ENCODE data around the gene AMN. TPM values are rescaled to one million over a fixed set of nuclear protein-coding genes. Genes with fewer than 3 reads are reported as not detected.

AMN gene
- total RNA-seq, 1 experiment from 2014 or later, result 5.6 TPM

DNA sequence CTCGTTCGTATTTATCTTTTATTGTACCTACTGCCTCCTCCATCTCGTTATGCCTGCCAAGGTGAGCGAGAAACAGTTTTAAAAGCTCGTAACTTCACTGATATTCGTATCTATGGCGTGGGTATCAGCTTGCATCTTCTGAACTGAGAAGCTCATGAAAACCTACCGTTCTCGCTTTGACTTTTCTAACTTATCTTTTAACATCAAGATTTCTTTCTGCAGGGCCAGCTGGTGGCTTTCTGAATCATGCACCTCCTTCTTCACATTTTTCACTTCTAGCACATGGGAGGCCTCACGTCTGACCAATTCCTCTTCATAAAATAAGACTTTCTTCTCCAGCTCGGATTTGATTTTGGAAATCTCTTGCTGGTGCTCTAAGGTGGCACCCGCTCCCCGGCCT is 45.8 kb downstream of the AMN start:
- no peak for DNase-seq (ENCODE audit: low spot score)
- no peaks in the 10 kb centered on the region for H3K27me3 ChIP-seq (replicated peaks; ENCODE audit: insufficient read depth, low read depth, low read length, poor library complexity)
- BruUV-seq (replicated peaks), result no TSS peak
- intact Hi-C loops (cut with micrococcal nuclease; ENCODE audit: unreplicated experiment), result no loop called here
- H3K36me3 ChIP-seq (ENCODE audit: insufficient read depth, low read length, poor library complexity, severe bottlenecking), result peaks cover 86% of the 10 kb centered on the region
- CTCF ChIA-PET, result no interaction called here
- H3K4me1 ChIP-seq (ENCODE audit: insufficient read depth, low read length, poor library complexity, severe bottlenecking), result no peaks in the 10 kb centered on the region
- TF ChIP-seq CTCF (conservative IDR thresholded peaks at IDR 0.05; ENCODE audit: low read depth, low read length), result no peak
- TF ChIP-seq EZH2 (IDR thresholded peaks at IDR 0.05; ENCODE audit: borderline replicate concordance, low read depth, low read length, poor library complexity, severe bottlenecking), result no peak
- H3K4me3 ChIP-seq (ENCODE audit: low read depth, low read length, poor library complexity, severe bottlenecking), result no peak overlapping the region
- H3K27ac ChIP-seq (ENCODE audit: low read depth, low read length, poor library complexity, severe bottlenecking), result no peak overlapping the region
- H3K9me3 ChIP-seq (ENCODE audit: low read depth, low read length, poor library complexity, severe bottlenecking), result no peaks in the 10 kb centered on the region
- POLR2A ChIA-PET (ENCODE audit: low non-redundant PET), result no interaction called here

- ChIA-PET POLR2A (ENCODE audit: low non-redundant PET) (no interaction called here), CTCF (no interaction called here)
- no peak overlapping the region for H3K27ac ChIP-seq (ENCODE audit: low read depth, low read length, poor library complexity, severe bottlenecking)
- intact Hi-C loops (cut with micrococcal nuclease; ENCODE audit: unreplicated experiment), result no loop called here
- no peak for TF ChIP-seq EZH2 (IDR thresholded peaks at IDR 0.05; ENCODE audit: borderline replicate concordance, low read depth, low read length, poor library complexity, severe bottlenecking)
- no peak for TF ChIP-seq CTCF (conservative IDR thresholded peaks at IDR 0.05; ENCODE audit: low read depth, low read length)
- no peaks in the 10 kb centered on the region for H3K9me3 ChIP-seq (ENCODE audit: low read depth, low read length, poor library complexity, severe bottlenecking)
- DNase-seq (ENCODE audit: low spot score), result no peak
- BruUV-seq (replicated peaks), result no TSS peak
- no peaks in the 10 kb centered on the region for H3K4me1 ChIP-seq (ENCODE audit: insufficient read depth, low read length, poor library complexity, severe bottlenecking)
- peaks cover 85% of the 10 kb centered on the region for H3K36me3 ChIP-seq (ENCODE audit: insufficient read depth, low read length, poor library complexity, severe bottlenecking)
- H3K27me3 ChIP-seq (replicated peaks; ENCODE audit: insufficient read depth, low read depth, low read length, poor library complexity), result no peaks in the 10 kb centered on the region
- H3K4me3 ChIP-seq (ENCODE audit: low read depth, low read length, poor library complexity, severe bottlenecking), result no peak overlapping the region
These were observed 46.8 kb downstream of the AMN start for GRCh38 chr14:102969060-102969791.

GRCh38 chr14:102969901-102970300 is 47.4 kb downstream of the AMN start:
- POLR2A ChIA-PET (ENCODE audit: low non-redundant PET), result no interaction called here
- TF ChIP-seq EZH2 (IDR thresholded peaks at IDR 0.05; ENCODE audit: borderline replicate concordance, low read depth, low read length, poor library complexity, severe bottlenecking) (no peak), CTCF (conservative IDR thresholded peaks at IDR 0.05; ENCODE audit: low read depth, low read length) (no peak)
- intact Hi-C loops (cut with micrococcal nuclease; ENCODE audit: unreplicated experiment), result no loop called here
- CTCF ChIA-PET, result no interaction called here
- no peaks in the 10 kb centered on the region for H3K4me1 ChIP-seq (ENCODE audit: insufficient read depth, low read length, poor library complexity, severe bottlenecking)
- BruUV-seq (replicated peaks), result no TSS peak
- no peaks in the 10 kb centered on the region for H3K9me3 ChIP-seq (ENCODE audit: low read depth, low read length, poor library complexity, severe bottlenecking)
- no peaks in the 10 kb centered on the region for H3K27me3 ChIP-seq (replicated peaks; ENCODE audit: insufficient read depth, low read depth, low read length, poor library complexity)
- H3K36me3 ChIP-seq (ENCODE audit: insufficient read depth, low read length, poor library complexity, severe bottlenecking), result peaks cover 80% of the 10 kb centered on the region
- H3K4me3 ChIP-seq (ENCODE audit: low read depth, low read length, poor library complexity, severe bottlenecking), result no peak overlapping the region
- no peak for DNase-seq (ENCODE audit: low spot score)
- no peak overlapping the region for H3K27ac ChIP-seq (ENCODE audit: low read depth, low read length, poor library complexity, severe bottlenecking)

All from A673 (cell line).